ENCODE measurements around the gene BCS1L.
A peak's percentile ranks its signal among the peaks of the same experiment; 100 is the strongest.

The BCS1L gene

GRCh38 chr2:218710687-218711549 is 51.4 kb downstream of the BCS1L start, which contains the start of gene TTLL4:
TTLL4 (plus strand) TSS chr2:218710835; CDS start chr2:218737677, 26,842 bp downstream.
- TF ChIP-seq ZFP3 (CRISPR knock-in tag; IDR thresholded peaks at IDR 0.05) (peak; percentile 81), RARB (CRISPR knock-in tag; IDR thresholded peaks at IDR 0.05) (no peak)
- ATAC-seq: peak; percentile 97

- peak; percentile 31 for ATAC-seq
Measured at GRCh38 chr2:218711550-218711929, 52.1 kb downstream of the BCS1L start.

More at GRCh38 chr2:218711550-218711929, 52.1 kb downstream of the BCS1L start:
- TF ChIP-seq OSR1 (CRISPR knock-in tag; IDR thresholded peaks at IDR 0.05) (no peak), CSRNP3 (CRISPR knock-in tag; IDR thresholded peaks at IDR 0.05) (no peak), ZFP30 (CRISPR knock-in tag; IDR thresholded peaks at IDR 0.05) (no peak), ZFP3 (CRISPR knock-in tag; IDR thresholded peaks at IDR 0.05) (no peak), SNAI2 (CRISPR knock-in tag; IDR thresholded peaks at IDR 0.05) (no peak), TSHZ2 (CRISPR knock-in tag; IDR thresholded peaks at IDR 0.05) (no peak), ESRRG (CRISPR knock-in tag; IDR thresholded peaks at IDR 0.05) (no peak), BACH2 (CRISPR knock-in tag; IDR thresholded peaks at IDR 0.05; ENCODE audit: borderline replicate concordance) (no peak)
